HG03575 (cell line): Measurements from ENCODE around the gene RAD50.
"Not testable (repeated sequence)": the region's sequence is repeated elsewhere in the genome, so short reads cannot be mapped to it uniquely, and the experiment has no call there.

Experiments
- ATAC-seq: cut with Tn5 transposase; IDR thresholded peaks from one replicate; pipeline ENCODE4 v1.9.1; 2021; ENCODE audit not compliant: unreplicated experiment, insufficient number of reproducible peaks, low FRiP score; ENCODE audit errors: extremely low read depth

RAD50 gene

GRCh38 chr5:132556763-132557477, at the start of gene RAD50:
RAD50 (plus strand) TSS chr5:132556977; CDS start chr5:132557325, 348 bp downstream.
- peak; percentile 35 for ATAC-seq

DNA sequence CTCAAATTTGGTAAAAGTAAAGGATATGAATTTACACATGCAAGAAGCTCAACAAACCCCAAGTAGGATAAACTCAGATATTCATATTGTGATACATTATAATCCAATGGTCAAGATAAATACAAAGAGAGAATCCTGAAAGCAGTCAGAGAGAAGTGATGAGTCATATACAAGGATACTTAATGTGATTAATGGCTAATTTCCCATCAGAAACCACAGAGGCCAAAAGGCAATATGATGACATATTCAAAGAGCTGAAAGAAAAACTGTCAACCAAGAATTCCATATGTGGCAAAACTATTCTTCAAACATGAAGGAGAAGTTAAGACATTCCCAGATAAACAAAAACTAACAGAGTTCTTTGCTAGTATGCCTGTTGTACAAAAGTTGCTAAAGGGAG, 46.7 kb upstream of the RAD50 start:
- no peak for ATAC-seq

GRCh38 chr5:132513618-132514336, 43.0 kb upstream of the RAD50 start:
- ATAC-seq: not testable (repeated sequence)

- ATAC-seq: not testable (repeated sequence)
Measured at GRCh38 chr5:132522067-132522466, 34.7 kb upstream of the RAD50 start.

GRCh38 chr5:132524877-132525276, 31.9 kb upstream of the RAD50 start:
- not testable (repeated sequence) for ATAC-seq

- peak; percentile 45 for ATAC-seq
Measured at GRCh38 chr5:132525299-132525724, 31.5 kb upstream of the RAD50 start.

DNA sequence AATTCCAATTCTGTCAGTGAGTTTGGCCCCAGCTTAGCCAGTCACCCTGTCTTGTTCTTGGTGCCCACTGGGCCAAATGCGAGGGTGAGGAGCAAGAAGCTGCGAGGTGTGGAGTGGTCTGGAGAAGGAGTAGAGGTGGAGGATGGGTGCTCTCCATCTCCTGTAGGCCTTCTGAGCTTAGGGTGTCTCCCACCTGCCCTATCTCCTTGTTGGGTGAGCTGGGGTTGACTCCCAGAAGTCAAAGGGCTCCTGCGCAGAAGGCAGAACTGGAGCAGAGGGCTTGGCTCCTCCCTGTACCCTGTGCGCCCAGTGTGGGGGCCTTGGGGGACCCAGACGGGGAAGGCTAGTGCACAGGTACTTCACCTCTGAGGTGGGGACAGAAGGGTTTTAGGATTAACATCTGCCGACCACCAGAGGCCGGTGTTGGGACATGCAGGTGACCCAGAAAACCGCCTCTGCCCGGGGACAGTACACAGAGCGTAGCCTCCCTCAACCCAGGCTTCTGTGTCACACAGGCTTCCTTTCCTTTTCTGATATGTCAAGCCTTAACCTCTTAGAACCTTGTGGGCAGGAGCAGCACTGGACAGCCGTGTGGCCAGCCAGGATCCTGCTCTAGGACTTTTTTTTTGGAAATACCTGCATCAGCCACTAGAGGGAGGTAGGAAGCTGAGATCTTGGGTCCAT, 30.3 kb upstream of the RAD50 start:
- ATAC-seq: no peak

GRCh38 chr5:132526974-132527564, 29.7 kb upstream of the RAD50 start:
- no peak for ATAC-seq

DNA sequence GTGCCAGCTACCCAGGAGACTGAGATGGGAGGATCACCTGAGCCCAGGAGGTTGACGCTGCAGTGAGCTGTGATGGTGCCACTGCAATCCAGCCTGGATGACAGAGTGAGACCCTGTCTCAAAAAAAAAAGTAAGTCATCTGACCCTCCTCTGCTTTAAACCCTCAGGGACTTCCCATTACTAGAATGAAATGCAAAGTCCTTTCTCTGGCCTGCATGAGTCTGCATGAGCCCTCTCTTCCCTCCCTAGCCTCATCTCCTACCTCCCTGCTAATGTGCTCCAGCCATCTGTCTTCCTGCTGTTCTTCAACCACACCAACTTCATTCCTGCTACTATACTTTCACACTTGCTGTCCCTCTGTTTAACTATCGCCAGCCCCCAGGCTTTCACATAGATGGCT, 28.8 kb upstream of the RAD50 start:
- no peak for ATAC-seq

- no peak for ATAC-seq
Measured at GRCh38 chr5:132528866-132529634, 27.7 kb upstream of the RAD50 start.

DNA sequence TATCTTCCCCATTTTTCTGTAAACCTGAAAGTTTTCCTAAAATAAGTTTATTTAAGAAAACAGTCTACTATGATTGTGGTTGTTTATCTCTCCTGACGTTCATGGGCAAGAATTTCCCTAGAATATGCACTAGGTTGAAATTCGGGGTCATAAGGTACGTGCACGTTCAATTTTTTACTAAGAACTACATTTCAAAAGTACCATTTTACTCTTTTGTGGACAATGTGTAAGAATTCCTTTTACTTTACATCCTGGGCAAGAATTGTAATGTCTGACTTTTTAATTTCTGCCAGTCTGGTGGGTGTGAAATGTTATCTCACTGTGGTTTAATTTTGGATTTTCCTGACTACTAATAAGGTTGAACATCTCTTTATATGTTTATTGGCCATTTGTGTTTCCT, 25.8 kb upstream of the RAD50 start:
- ATAC-seq: no peak

DNA sequence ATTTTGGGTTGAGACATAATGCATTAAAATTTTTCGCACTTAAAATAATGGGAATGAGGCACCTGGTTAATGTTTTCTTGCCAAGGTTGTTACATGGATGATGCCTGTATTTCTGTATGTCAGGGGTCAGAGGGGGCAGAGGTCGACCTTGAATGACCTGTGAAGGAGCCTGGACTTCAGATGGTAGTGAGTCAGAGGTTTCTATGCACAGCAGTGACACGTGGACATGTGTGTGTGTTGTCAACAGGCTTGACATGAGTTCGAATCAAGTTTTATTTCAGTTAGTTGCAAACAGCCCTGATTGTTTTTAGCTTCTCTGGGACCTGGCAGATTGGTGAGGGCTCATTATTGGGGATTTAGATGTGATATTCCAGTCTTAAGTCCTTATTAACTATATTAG, 17.1 kb upstream of the RAD50 start:
- ATAC-seq: no peak

- no peak for ATAC-seq
Measured at GRCh38 chr5:132540149-132540548, 16.6 kb upstream of the RAD50 start.

GRCh38 chr5:132540764-132541163, 16.0 kb upstream of the RAD50 start:
- ATAC-seq: no peak

DNA sequence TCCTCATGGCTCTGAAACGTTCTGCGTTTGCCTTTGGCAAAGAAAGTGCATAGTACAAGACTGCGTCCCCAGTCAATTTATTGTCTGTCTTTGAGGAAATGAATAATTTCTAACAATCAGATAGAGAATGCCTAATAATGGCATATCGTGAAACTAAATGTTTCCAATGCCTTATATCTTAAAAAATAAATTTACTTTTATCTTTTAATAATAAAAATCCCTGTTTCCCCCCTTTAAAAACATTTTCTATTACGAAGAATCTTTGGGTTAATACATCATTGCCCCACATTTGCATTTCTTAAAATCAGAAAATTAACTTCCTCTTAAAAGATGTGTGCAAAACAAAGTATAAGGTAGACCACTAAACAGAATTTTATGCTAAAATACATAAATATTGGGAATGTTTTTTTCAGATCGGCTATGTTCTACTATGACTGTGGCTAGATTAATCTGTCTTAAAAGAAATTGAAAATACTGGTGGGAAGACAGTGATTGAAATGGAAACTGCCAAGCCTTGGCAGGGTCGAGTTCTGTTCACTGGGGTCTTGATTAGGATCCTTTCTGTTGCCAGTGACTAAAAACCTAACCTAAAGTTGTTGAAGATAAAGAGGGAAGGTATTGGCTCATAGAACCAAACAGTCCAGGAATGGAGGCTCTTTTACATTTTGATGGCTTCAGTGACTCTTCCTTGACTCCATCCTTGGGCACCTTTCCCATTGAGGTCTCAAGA, 13.1 kb upstream of the RAD50 start, which contains the start of gene IL5:
Gene IL5, minus strand, starts transcription at position 51 of the 730 bp plus-strand sequence. Its CDS starts 44 bp downstream, at position 7.
- no peak for ATAC-seq

DNA sequence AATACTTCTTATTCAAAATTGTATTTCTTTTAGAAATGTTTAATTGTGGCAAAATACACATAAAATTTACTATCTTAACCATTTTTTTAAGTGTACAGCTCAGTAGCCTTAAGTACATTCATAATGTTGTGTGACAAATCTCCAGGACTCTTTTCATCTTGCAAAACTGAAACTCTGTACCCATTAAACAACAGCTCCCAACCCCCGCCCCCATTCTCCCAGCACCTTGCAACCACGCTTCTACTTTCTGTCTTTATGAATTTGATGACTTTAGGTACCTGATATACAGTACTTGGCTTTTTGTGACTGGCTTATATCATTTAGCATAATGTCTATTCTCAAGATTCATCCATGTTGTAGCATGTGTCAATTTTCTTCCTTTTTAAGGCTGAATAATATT, 10.7 kb upstream of the RAD50 start:
- no peak for ATAC-seq

GRCh38 chr5:132547269-132547668, 9.5 kb upstream of the RAD50 start:
- ATAC-seq: no peak

GRCh38 chr5:132548834-132549233, 7.9 kb upstream of the RAD50 start:
- ATAC-seq: not testable (repeated sequence)
